ENCODE results near the gene TMEM163. TPM values are rescaled to one million over a fixed set of nuclear protein-coding genes. Genes with fewer than 3 reads are reported as not detected.

TMEM163 gene
- total and polyA plus RNA-seq, 4 donors: 5.8 to 46.9 (median 29.8) TPM

DNA sequence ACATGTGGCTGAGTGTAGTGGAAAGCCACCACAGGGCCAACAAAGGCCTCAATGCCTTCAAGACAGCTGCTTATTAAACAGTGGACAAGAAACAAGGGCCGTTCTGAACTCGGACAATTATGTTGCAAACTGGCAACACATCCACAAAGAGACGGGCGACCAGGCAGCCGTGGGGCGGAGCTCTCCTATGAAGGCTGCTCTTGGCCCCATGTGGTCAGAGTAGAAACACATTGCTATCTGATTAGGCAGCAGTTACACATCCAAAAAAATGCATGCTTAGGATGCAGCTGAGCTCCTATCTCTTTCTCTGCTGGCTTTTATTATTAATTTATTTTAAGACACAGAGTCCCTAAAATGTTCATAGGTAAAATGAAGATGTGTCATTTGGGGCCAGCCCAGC, 163.4 kb downstream of the TMEM163 start:
- H3K4me3 ChIP-seq: no peak overlapping the region
- ATAC-seq (ENCODE audit: insufficient read depth, low FRiP score) (no peak), DNase-seq (no peak)
- TF ChIP-seq, protein P1, sequence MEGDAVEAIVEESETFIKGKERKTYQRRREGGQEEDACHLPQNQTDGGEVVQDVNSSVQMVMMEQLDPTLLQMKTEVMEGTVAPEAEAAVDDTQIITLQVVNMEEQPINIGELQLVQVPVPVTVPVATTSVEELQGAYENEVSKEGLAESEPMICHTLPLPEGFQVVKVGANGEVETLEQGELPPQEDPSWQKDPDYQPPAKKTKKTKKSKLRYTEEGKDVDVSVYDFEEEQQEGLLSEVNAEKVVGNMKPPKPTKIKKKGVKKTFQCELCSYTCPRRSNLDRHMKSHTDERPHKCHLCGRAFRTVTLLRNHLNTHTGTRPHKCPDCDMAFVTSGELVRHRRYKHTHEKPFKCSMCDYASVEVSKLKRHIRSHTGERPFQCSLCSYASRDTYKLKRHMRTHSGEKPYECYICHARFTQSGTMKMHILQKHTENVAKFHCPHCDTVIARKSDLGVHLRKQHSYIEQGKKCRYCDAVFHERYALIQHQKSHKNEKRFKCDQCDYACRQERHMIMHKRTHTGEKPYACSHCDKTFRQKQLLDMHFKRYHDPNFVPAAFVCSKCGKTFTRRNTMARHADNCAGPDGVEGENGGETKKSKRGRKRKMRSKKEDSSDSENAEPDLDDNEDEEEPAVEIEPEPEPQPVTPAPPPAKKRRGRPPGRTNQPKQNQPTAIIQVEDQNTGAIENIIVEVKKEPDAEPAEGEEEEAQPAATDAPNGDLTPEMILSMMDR (IDR thresholded peaks at IDR 0.05; ENCODE audit: control extremely low read depth, extremely low read depth): no peak
- H3K36me3 ChIP-seq (ENCODE audit: control insufficient read depth in 4 of 4, insufficient read depth in 4 of 4, low read length in 4 of 4): no peaks in the 10 kb centered on the region
- 91 to 92% methylated on average over 6 of the region's 6 CpGs for WGBS, 2 donors
- H3K9ac ChIP-seq (ENCODE audit: insufficient read depth in 1 of 2, low read length in 2 of 2): no peak overlapping the region
- H3K27ac ChIP-seq (ENCODE audit: low read depth in 1 of 2, low read length in 1 of 2): no peak overlapping the region
- peaks cover 0 to 1% (median 0%) of the 10 kb centered on the region in 5 donors for H3K4me1 ChIP-seq (ENCODE audit: control insufficient read depth in 5 of 5, insufficient read depth in 5 of 5, low read length in 5 of 5)
- no peaks in the 10 kb centered on the region for H3K27me3 ChIP-seq (ENCODE audit: control insufficient read depth in 3 of 3, insufficient read depth in 3 of 3, low read length in 2 of 3)
- peaks cover 0 to 3% (median 0%) of the 10 kb centered on the region in 4 donors for H3K9me3 ChIP-seq (ENCODE audit: control insufficient read depth in 4 of 4, insufficient read depth in 3 of 4, low read length in 3 of 4)

DNA sequence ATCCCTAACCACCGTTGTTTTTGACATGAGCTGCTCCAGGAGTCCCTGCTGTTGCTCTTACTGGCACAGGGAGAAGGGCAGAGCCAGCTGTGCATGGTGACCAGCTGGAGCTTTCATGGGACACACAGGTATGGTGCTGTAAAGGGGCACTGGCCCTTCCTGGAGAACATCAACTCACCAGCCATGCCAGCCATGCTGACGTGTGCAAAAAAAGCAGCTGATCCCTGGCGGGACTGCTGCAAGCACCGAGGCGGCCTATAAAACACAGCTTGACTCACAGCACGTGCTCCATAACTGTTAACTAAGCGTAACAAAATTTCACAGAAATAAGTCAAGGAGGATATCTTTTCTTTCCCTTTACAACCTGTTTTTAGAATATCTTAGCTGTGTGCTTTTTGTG, 165.1 kb downstream of the TMEM163 start:
- TF ChIP-seq, protein P1 (IDR thresholded peaks at IDR 0.05; ENCODE audit: control extremely low read depth, extremely low read depth): no peak
- no peak for ATAC-seq (ENCODE audit: insufficient read depth, low FRiP score)
- no peak overlapping the region for H3K4me3 ChIP-seq
- peaks cover 0 to 3% (median 0%) of the 10 kb centered on the region in 5 donors for H3K4me1 ChIP-seq (ENCODE audit: control insufficient read depth in 5 of 5, insufficient read depth in 5 of 5, low read length in 5 of 5)
- H3K9me3 ChIP-seq (ENCODE audit: control insufficient read depth in 4 of 4, insufficient read depth in 3 of 4, low read length in 3 of 4): peaks cover 0 to 3% (median 0%) of the 10 kb centered on the region in 4 donors
- no peak overlapping the region for H3K9ac ChIP-seq (ENCODE audit: insufficient read depth in 1 of 2, low read length in 2 of 2)
- no peak for DNase-seq
- no peaks in the 10 kb centered on the region for H3K27me3 ChIP-seq (ENCODE audit: control insufficient read depth in 3 of 3, insufficient read depth in 3 of 3, low read length in 2 of 3)
- H3K27ac ChIP-seq (ENCODE audit: low read depth in 1 of 2, low read length in 1 of 2): no peak overlapping the region
- H3K36me3 ChIP-seq (ENCODE audit: control insufficient read depth in 4 of 4, insufficient read depth in 4 of 4, low read length in 4 of 4): no peaks in the 10 kb centered on the region
- 94 to 96% methylated on average over 7 of the region's 7 CpGs for WGBS, 2 donors

DNA sequence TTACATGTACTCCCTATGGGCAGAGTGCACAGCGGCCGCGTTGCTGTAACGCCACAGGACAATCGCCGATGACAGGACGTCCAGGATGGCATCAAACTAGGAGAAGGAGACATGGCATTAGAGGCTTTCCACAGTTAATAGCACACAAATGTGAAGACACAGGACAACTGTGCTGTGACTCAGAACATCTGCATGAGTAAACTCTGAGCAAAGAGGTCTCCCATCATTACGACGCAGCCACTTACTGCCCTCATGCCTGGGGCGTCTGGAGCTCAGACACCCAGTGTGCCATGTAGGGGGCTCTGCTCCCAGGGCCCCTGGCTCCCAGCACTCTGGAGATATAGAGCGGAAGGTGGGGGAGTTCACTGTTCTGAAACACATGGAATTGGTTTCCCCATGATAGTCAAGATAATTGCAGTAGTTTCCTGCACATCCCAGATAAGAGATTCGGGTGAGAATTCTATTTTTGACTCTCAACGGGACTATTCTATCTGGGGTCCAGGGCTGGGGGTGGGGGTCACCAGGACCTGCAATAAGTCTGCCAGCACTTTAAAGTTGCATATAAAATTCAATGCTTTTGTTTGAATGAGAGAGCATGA, 168.1 kb downstream of the TMEM163 start:
- Histone ChIP-seq H3K9ac (ENCODE audit: insufficient read depth in 1 of 2, low read length in 2 of 2) (no peak overlapping the region), H3K4me1 (ENCODE audit: control insufficient read depth in 5 of 5, insufficient read depth in 5 of 5, low read length in 5 of 5) (peaks cover 0 to 1% (median 0%) of the 10 kb centered on the region in 5 donors), H3K4me3 (no peak overlapping the region), H3K9me3 (ENCODE audit: control insufficient read depth in 4 of 4, insufficient read depth in 3 of 4, low read length in 3 of 4) (peaks cover 0 to 3% (median 0%) of the 10 kb centered on the region in 4 donors), H3K27me3 (ENCODE audit: control insufficient read depth in 3 of 3, insufficient read depth in 3 of 3, low read length in 2 of 3) (no peaks in the 10 kb centered on the region), H3K36me3 (ENCODE audit: control insufficient read depth in 4 of 4, insufficient read depth in 4 of 4, low read length in 4 of 4) (no peaks in the 10 kb centered on the region), H3K27ac (ENCODE audit: low read depth in 1 of 2, low read length in 1 of 2) (no peak overlapping the region)
- TF ChIP-seq, protein P1 (IDR thresholded peaks at IDR 0.05; ENCODE audit: control extremely low read depth, extremely low read depth): no peak
- DNase-seq (no peak), ATAC-seq (ENCODE audit: insufficient read depth, low FRiP score) (no peak)
- 87 to 92% methylated on average over 13 of the region's 13 CpGs for WGBS, 2 donors

DNA sequence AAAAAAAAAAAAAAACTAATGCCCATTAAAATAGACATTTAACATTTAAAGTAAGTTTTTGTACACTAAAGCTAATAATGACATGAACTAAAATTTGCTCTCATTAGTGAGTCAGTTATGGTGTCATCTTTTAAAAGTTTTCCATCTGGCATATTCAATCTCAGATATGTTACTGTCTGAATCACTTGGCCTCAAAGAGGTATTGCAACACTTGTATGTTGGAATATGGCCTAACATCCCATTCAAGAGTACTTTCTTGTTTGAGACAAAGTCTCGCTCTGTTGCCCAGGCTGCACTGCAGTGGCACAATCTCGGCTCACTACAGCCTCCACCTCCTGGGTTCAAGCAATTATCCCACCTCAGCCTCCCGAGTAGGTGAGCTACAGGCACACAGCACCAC, 169.7 kb downstream of the TMEM163 start:
- Histone ChIP-seq H3K9ac (ENCODE audit: insufficient read depth in 1 of 2, low read length in 2 of 2) (no peak overlapping the region), H3K27ac (ENCODE audit: low read depth in 1 of 2, low read length in 1 of 2) (no peak overlapping the region), H3K4me3 (no peak overlapping the region), H3K27me3 (ENCODE audit: control insufficient read depth in 3 of 3, insufficient read depth in 3 of 3, low read length in 2 of 3) (no peaks in the 10 kb centered on the region), H3K9me3 (ENCODE audit: control insufficient read depth in 4 of 4, insufficient read depth in 3 of 4, low read length in 3 of 4) (peaks cover 0 to 3% (median 0%) of the 10 kb centered on the region in 4 donors), H3K4me1 (ENCODE audit: control insufficient read depth in 5 of 5, insufficient read depth in 5 of 5, low read length in 5 of 5) (peaks cover 0 to 1% (median 0%) of the 10 kb centered on the region in 5 donors), H3K36me3 (ENCODE audit: control insufficient read depth in 4 of 4, insufficient read depth in 4 of 4, low read length in 4 of 4) (no peaks in the 10 kb centered on the region)
- 68 to 80% methylated on average over 3 of the region's 3 CpGs for WGBS, 2 donors
- DNase-seq: peak in 1 of 3 donors; percentile 37
- TF ChIP-seq, protein P1 (IDR thresholded peaks at IDR 0.05; ENCODE audit: control extremely low read depth, extremely low read depth): no peak
- ATAC-seq (ENCODE audit: insufficient read depth, low FRiP score): peak; percentile 49
